Measurements from ENCODE around the gene SIAH3.
"Not testable (repeated sequence)": the region's sequence is repeated elsewhere in the genome, so short reads cannot be mapped to it uniquely, and the experiment has no call there.

Gene SIAH3

GRCh38 chr13:45851171-45851921 lies at the start of gene SIAH3:
TSS of gene SIAH3 (minus strand) at chr13:45851753. CDS start at chr13:45851629, 124 bp downstream.
- no peak within 1 kb of the TSS for H3K27ac ChIP-seq
- no peak for DNase-seq (ENCODE audit: low read depth, low spot score)

GRCh38 chr13:45899406-45899805 lies 47.9 kb upstream of the SIAH3 start:
- no peak for DNase-seq (ENCODE audit: low read depth, low spot score)
- H3K27ac ChIP-seq = no peak overlapping the region

GRCh38 chr13:45897562-45897961 lies 46.0 kb upstream of the SIAH3 start:
- DNase-seq (ENCODE audit: low read depth, low spot score) = no peak

GRCh38 chr13:45896285-45896684 lies 44.7 kb upstream of the SIAH3 start:
- no peak for DNase-seq (ENCODE audit: low read depth, low spot score)

More at GRCh38 chr13:45897562-45897961, 46.0 kb upstream of the SIAH3 start:
- no peak overlapping the region for H3K27ac ChIP-seq

GRCh38 chr13:45895881-45896280 lies 44.3 kb upstream of the SIAH3 start:
- H3K27ac ChIP-seq = no peak overlapping the region
- DNase-seq (ENCODE audit: low read depth, low spot score) = no peak

More at GRCh38 chr13:45896285-45896684, 44.7 kb upstream of the SIAH3 start:
- no peak overlapping the region for H3K27ac ChIP-seq

GRCh38 chr13:45892513-45892912 lies 41.0 kb upstream of the SIAH3 start:
- no peak for DNase-seq (ENCODE audit: low read depth, low spot score)
- H3K27ac ChIP-seq = no peak overlapping the region

- H3K27ac ChIP-seq = no peak overlapping the region
- no peak for DNase-seq (ENCODE audit: low read depth, low spot score)
These were observed 38.2 kb upstream of the SIAH3 start for GRCh38 chr13:45889590-45890243.

GRCh38 chr13:45886466-45886865 lies 34.9 kb upstream of the SIAH3 start:
- H3K27ac ChIP-seq = no peak overlapping the region
- no peak for DNase-seq (ENCODE audit: low read depth, low spot score)

- DNase-seq (ENCODE audit: low read depth, low spot score) = no peak
These were observed 33.6 kb upstream of the SIAH3 start for GRCh38 chr13:45885194-45885593.

GRCh38 chr13:45882626-45883025 lies 31.1 kb upstream of the SIAH3 start:
- DNase-seq (ENCODE audit: low read depth, low spot score) = no peak
- no peak overlapping the region for H3K27ac ChIP-seq

More at GRCh38 chr13:45885194-45885593, 33.6 kb upstream of the SIAH3 start:
- H3K27ac ChIP-seq = no peak overlapping the region

- no peak overlapping the region for H3K27ac ChIP-seq
- no peak for DNase-seq (ENCODE audit: low read depth, low spot score)
These were observed 29.8 kb upstream of the SIAH3 start for GRCh38 chr13:45881353-45881752.

- DNase-seq (ENCODE audit: low read depth, low spot score) = no peak
- H3K27ac ChIP-seq = no peak overlapping the region
These were observed 28.7 kb upstream of the SIAH3 start for GRCh38 chr13:45880242-45880641.

- DNase-seq (ENCODE audit: low read depth, low spot score) = no peak
- H3K27ac ChIP-seq = no peak overlapping the region
These were observed 28.1 kb upstream of the SIAH3 start for GRCh38 chr13:45879666-45880065.

- no peak overlapping the region for H3K27ac ChIP-seq
- DNase-seq (ENCODE audit: low read depth, low spot score) = no peak
These were observed 27.4 kb upstream of the SIAH3 start for GRCh38 chr13:45878966-45879365.

- no peak for DNase-seq (ENCODE audit: low read depth, low spot score)
- H3K27ac ChIP-seq = no peak overlapping the region
These were observed 25.2 kb upstream of the SIAH3 start for GRCh38 chr13:45876781-45877180.

GRCh38 chr13:45875951-45876350 lies 24.4 kb upstream of the SIAH3 start:
- peak; percentile 56 for DNase-seq (ENCODE audit: low read depth, low spot score)
- H3K27ac ChIP-seq = peak overlapping the region; percentile 7

GRCh38 chr13:45873491-45874325 lies 22.2 kb upstream of the SIAH3 start:
- peak overlapping the region; percentile 27 for H3K27ac ChIP-seq
- no peak for DNase-seq (ENCODE audit: low read depth, low spot score)

- no peak overlapping the region for H3K27ac ChIP-seq
- no peak for DNase-seq (ENCODE audit: low read depth, low spot score)
These were observed 21.0 kb upstream of the SIAH3 start for GRCh38 chr13:45872566-45872965.

- H3K27ac ChIP-seq = peak overlapping the region; percentile 2
- not testable (repeated sequence) for DNase-seq (ENCODE audit: low read depth, low spot score)
These were observed 19.6 kb upstream of the SIAH3 start for GRCh38 chr13:45871201-45871600.

- no peak for DNase-seq (ENCODE audit: low read depth, low spot score)
These were observed 18.7 kb upstream of the SIAH3 start for GRCh38 chr13:45870232-45870631.

GRCh38 chr13:45865414-45865813 lies 13.9 kb upstream of the SIAH3 start:
- no peak for DNase-seq (ENCODE audit: low read depth, low spot score)
- H3K27ac ChIP-seq = no peak overlapping the region

More at GRCh38 chr13:45870232-45870631, 18.7 kb upstream of the SIAH3 start:
- H3K27ac ChIP-seq = no peak overlapping the region

All from epithelial cell of prostate (primary cell).